ENCODE measurements around the gene TXNRD2.
"Not testable (repeated sequence)": the region's sequence is repeated elsewhere in the genome, so short reads cannot be mapped to it uniquely, and the experiment has no call there.

DNA sequence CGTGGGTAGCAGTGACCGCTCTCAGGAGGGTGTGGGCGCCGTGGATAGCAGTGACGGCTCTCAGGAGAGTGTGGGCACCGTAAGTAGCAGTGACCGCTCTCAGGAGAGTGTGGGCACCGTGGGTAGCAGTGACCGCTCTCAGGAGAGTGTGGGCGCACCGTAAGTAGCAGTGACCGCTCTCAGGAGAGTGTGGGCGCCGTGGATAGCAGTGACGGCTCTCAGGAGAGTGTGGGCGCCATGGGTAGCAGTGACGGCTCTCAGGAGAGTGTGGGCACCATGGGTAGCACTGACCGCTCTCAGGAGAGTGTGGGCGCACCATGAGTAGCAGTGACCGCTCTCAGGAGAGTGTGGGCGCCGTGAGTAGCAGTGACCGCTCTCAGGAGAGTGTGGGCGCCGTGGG is 34.8 kb downstream of the TXNRD2 start:
- TF ChIP-seq, protein P1, sequence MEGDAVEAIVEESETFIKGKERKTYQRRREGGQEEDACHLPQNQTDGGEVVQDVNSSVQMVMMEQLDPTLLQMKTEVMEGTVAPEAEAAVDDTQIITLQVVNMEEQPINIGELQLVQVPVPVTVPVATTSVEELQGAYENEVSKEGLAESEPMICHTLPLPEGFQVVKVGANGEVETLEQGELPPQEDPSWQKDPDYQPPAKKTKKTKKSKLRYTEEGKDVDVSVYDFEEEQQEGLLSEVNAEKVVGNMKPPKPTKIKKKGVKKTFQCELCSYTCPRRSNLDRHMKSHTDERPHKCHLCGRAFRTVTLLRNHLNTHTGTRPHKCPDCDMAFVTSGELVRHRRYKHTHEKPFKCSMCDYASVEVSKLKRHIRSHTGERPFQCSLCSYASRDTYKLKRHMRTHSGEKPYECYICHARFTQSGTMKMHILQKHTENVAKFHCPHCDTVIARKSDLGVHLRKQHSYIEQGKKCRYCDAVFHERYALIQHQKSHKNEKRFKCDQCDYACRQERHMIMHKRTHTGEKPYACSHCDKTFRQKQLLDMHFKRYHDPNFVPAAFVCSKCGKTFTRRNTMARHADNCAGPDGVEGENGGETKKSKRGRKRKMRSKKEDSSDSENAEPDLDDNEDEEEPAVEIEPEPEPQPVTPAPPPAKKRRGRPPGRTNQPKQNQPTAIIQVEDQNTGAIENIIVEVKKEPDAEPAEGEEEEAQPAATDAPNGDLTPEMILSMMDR (IDR thresholded peaks at IDR 0.05) = not testable (repeated sequence)
- TF ChIP-seq EZH2 (IDR thresholded peaks at IDR 0.05; ENCODE audit: borderline replicate concordance, insufficient read depth, low read depth, low read length, poor library complexity, severe bottlenecking) = not testable (repeated sequence)
